Measurements from ENCODE around the gene TSPAN9. TPM values are rescaled to one million over a fixed set of nuclear protein-coding genes. Genes with fewer than 3 reads are reported as not detected.

The TSPAN9 gene
- total and polyA plus RNA-seq, 10 of the 15 experiments (the other 5 are each of a cell fraction or from before 2014, with no cell fraction given), result 0.03 to 1.0 (median 0.12) TPM; not detected in 5

GRCh38 chr12:3275171-3276041, 198.2 kb downstream of the TSPAN9 start (continued):
- TF ChIP-seq HDAC6 (IDR thresholded peaks at IDR 0.05; ENCODE audit: unreplicated experiment) (no peak), NFYA (IDR thresholded peaks at IDR 0.05; ENCODE audit: borderline replicate concordance, low read depth, low read length) (no peak), MEF2A (IDR thresholded peaks at IDR 0.05; ENCODE audit: insufficient read depth, low read depth, low read length) (no peak), PAX8 (IDR thresholded peaks at IDR 0.05) (no peak), TCF12 (IDR thresholded peaks at IDR 0.05; ENCODE audit: low read depth, low read length) (no peak), EED (IDR thresholded peaks at IDR 0.05; ENCODE audit: low read depth) (no peak), SRF (IDR thresholded peaks at IDR 0.05; ENCODE audit: low read depth in 2 of 2, low read length in 2 of 2) (no peak), ESRRA (IDR thresholded peaks at IDR 0.05; ENCODE audit: low read length) (no peak), RELA (IDR thresholded peaks at IDR 0.05; ENCODE audit: borderline replicate concordance, partially characterized antibody) (no peak), HCFC1 (IDR thresholded peaks at IDR 0.05; ENCODE audit: low read length) (no peak), BCLAF1 (IDR thresholded peaks at IDR 0.05) (no peak), IKZF1 (conservative IDR thresholded peaks at IDR 0.05) (no peak), SUPT20H (IDR thresholded peaks at IDR 0.05; ENCODE audit: borderline replicate concordance, control insufficient read depth, low read depth, low read length) (no peak), NRF1 (conservative IDR thresholded peaks at IDR 0.05; ENCODE audit: low read depth, low read length) (no peak), CEBPZ (IDR thresholded peaks at IDR 0.05; ENCODE audit: low read depth, low read length) (no peak), RCOR1 (conservative IDR thresholded peaks at IDR 0.05; ENCODE audit: low read depth, low read length) (no peak), EP300 (IDR thresholded peaks at IDR 0.05; ENCODE audit: borderline replicate concordance in 1 of 2, control insufficient read depth in 1 of 2, low read depth in 2 of 2, low read length in 2 of 2) (no peak), BHLHE40 (IDR thresholded peaks at IDR 0.05; ENCODE audit: borderline replicate concordance in 1 of 2, low read depth in 2 of 2, low read length in 1 of 2) (no peak), DPF2 (IDR thresholded peaks at IDR 0.05) (no peak), ZBTB11 (CRISPR knock-in tag; IDR thresholded peaks at IDR 0.05) (no peak)
